GM23248 (cell line): ENCODE measurements around the gene PNPLA1. TPM values are rescaled to one million over a fixed set of nuclear protein-coding genes. Genes with fewer than 3 reads are reported as not detected.
"Not testable (repeated sequence)": the region's sequence is repeated elsewhere in the genome, so short reads cannot be mapped to it uniquely, and the experiment has no call there.

Experiments
- DNase-seq: peaks from one replicate; pipeline ENCODE4 v3.0.0-alpha.2; 2015
- H2AFZ ChIP-seq: fragments of 200-600 bp; sonication (generic); 2 replicates; pipeline ENCODE4 v1.6.1; 2016; ENCODE audit warnings: antibody characterized with exemption
- H3F3A ChIP-seq: fragments of 200-600 bp; sonication (generic); 2 replicates; pipeline ENCODE4 v1.6.1; 2016; ENCODE audit warnings: mild to moderate bottlenecking, antibody characterized with exemption, mixed run types; ENCODE audit not compliant: insufficient read depth
- H3K27ac ChIP-seq: fragments of 200-600 bp; sonication (generic); 2 replicates; pipeline ENCODE4 v1.5.1; 2016; ENCODE audit warnings: mild to moderate bottlenecking
- H3K27me3 ChIP-seq: fragments of 200-600 bp; sonication (generic); replicated peaks from 2 replicates; pipeline ENCODE4 v1.6.1; 2016; ENCODE audit warnings: mild to moderate bottlenecking; ENCODE audit not compliant: insufficient read depth
- H3K36me3 ChIP-seq: fragments of 200-600 bp; sonication (generic); 2 replicates; pipeline ENCODE4 v1.6.1; 2016; ENCODE audit warnings: low read depth, mild to moderate bottlenecking
- H3K4me1 ChIP-seq: fragments of 200-600 bp; sonication (generic); 2 replicates; pipeline ENCODE4 v1.6.1; 2016; ENCODE audit warnings: mild to moderate bottlenecking; ENCODE audit not compliant: insufficient read depth
- H3K4me2 ChIP-seq: fragments of 200-600 bp; sonication (generic); one replicate; pipeline ENCODE4 v1.6.1; 2016; ENCODE audit warnings: mild to moderate bottlenecking; ENCODE audit not compliant: unreplicated experiment
- H3K4me3 ChIP-seq: fragments of 200-600 bp; sonication (generic); 2 replicates; pipeline ENCODE4 v1.5.1; 2016; ENCODE audit warnings: mild to moderate bottlenecking
- H3K79me2 ChIP-seq: fragments of 200-600 bp; sonication (generic); 2 replicates; pipeline ENCODE4 v1.6.1; 2016; ENCODE audit warnings: mild to moderate bottlenecking; ENCODE audit not compliant: insufficient read depth
- H3K9ac ChIP-seq: fragments of 200-600 bp; sonication (generic); 2 replicates; pipeline ENCODE4 v1.6.1; 2016; ENCODE audit warnings: mild to moderate bottlenecking
- H3K9me2 ChIP-seq: fragments of 200-600 bp; sonication (generic); 2 replicates; pipeline ENCODE4 v1.6.1; 2016; ENCODE audit warnings: mixed run types, mild to moderate bottlenecking, moderate library complexity; ENCODE audit not compliant: insufficient read depth
- H3K9me3 ChIP-seq: fragments of 200-600 bp; sonication (generic); one replicate; pipeline ENCODE4 v1.6.1; 2017; ENCODE audit warnings: low read depth
- H4K20me1 ChIP-seq: fragments of 200-600 bp; sonication (generic); 2 replicates; pipeline ENCODE4 v1.6.0; 2016; ENCODE audit not compliant: insufficient read depth
- EZH2 ChIP-seq: fragments of 200-600 bp; sonication (generic); IDR thresholded peaks from 2 replicates; pipeline ENCODE4 v1.6.1; 2018; ENCODE audit warnings: antibody characterized with exemption, mild to moderate bottlenecking; ENCODE audit not compliant: insufficient read depth, poor library complexity, severe bottlenecking
- EZH2phosphoT487 ChIP-seq: fragments of 200-600 bp; sonication (generic); IDR thresholded peaks from 2 replicates; pipeline ENCODE4 v1.6.1; 2018; ENCODE audit warnings: antibody characterized with exemption, moderate library complexity, mild to moderate bottlenecking, low read depth; ENCODE audit not compliant: insufficient read depth
- WGBS, 2 experiments: methylation state at CpG; one replicate each; pipeline ENCODE4 v1.1.6; 2015 to 2017; ENCODE audit warnings: low lambda C conversion rate in 2 of 2, low coverage in 1 of 2; ENCODE audit errors: missing lambda C conversion rate in 2 of 2; 5-methylcytosine and 5-hydroxymethylcytosine counted together
- in situ Hi-C: fragments of 300-500 bp; cut with MboI; formaldehyde crosslinking; loops from 2 replicates; pipeline ENCODE4 v1.15.0; 2020
- polyA plus RNA-seq: library from polyadenylated mRNA; unstranded; fragments of >200 nt; fragmentation: Nextera tagmentation; extraction: Ambion mirVana; gene quantifications from 2 replicates; pipeline ENCODE4 v1.2.1, GENCODE V29; 2016
- total RNA-seq: library from RNA; depleted of rRNA; stranded (reverse); fragments of >200 nt; shearing (Covaris generic); gene quantifications from 2 replicates; pipeline ENCODE4 v1.2.3, GENCODE V29; 2014

The PNPLA1 gene
- total and polyA plus RNA-seq, 2 experiments from 2014 or later: not detected

DNA sequence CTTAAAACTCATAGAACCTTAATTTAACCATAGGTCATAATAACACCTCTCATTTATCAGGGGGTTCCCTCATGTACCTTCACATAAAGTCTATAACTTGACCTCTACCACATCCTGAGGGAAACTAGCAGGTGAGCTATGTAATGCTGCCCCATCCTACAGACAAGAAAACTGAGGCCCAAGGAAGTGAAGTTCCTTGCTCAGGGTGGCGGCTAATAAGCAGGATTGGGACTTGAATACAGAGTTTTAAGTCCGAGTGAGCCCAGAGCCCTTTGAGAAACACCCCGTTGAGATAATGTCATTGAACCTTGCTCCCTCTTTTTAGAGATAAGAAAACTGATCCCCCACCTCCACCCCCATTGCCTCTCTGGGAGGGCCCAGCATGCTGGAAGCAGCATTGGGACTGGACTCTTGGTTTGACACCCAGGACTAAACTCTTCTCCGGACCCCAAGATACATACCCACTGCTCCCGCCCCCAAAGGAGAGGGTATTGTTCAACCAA, 66.4 kb downstream of the PNPLA1 start:
- no peaks in the 10 kb centered on the region for H3F3A ChIP-seq
- no peaks in the 10 kb centered on the region for H3K9me3 ChIP-seq
- no peaks in the 10 kb centered on the region for H3K4me1 ChIP-seq
- H3K9ac ChIP-seq: no peak overlapping the region
- H3K27ac ChIP-seq: no peak overlapping the region
- no peaks in the 10 kb centered on the region for H3K36me3 ChIP-seq
- TF ChIP-seq EZH2: no peak
- no peak for TF ChIP-seq EZH2phosphoT487
- H4K20me1 ChIP-seq: no peaks in the 10 kb centered on the region
- H3K79me2 ChIP-seq: no peaks in the 10 kb centered on the region
- peaks cover 52% of the 10 kb centered on the region for H3K27me3 ChIP-seq
- WGBS, 2 experiments: 55 to 63% methylated on average over 5 of the region's 5 CpGs
- no peaks in the 10 kb centered on the region for H3K9me2 ChIP-seq
- in situ Hi-C loops: no loop called here
- H2AFZ ChIP-seq: no peak overlapping the region
- H3K4me3 ChIP-seq: no peak overlapping the region
- no peak for DNase-seq
- no peak overlapping the region for H3K4me2 ChIP-seq

- Histone ChIP-seq H3K79me2 (no peaks in the 10 kb centered on the region), H3K4me3 (no peak within 1 kb of the TSS), H3K4me1 (no peaks in the 10 kb centered on the region), H3K4me2 (no peak within 1 kb of the TSS), H3K27ac (no peak within 1 kb of the TSS), H3K9me2 (no peaks in the 10 kb centered on the region), H4K20me1 (no peaks in the 10 kb centered on the region), H3K36me3 (no peaks in the 10 kb centered on the region), H2AFZ (no peak within 1 kb of the TSS), H3F3A (no peaks in the 10 kb centered on the region), H3K9me3 (no peaks in the 10 kb centered on the region), H3K9ac (no peak within 1 kb of the TSS), H3K27me3 (peaks cover 50% of the 10 kb centered on the region)
- in situ Hi-C loops: no loop called here
- TF ChIP-seq EZH2: no peak
- no peak for TF ChIP-seq EZH2phosphoT487
- 34 to 44% methylated on average over 3 of the region's 3 CpGs for WGBS, 2 experiments
- DNase-seq: no peak
Measured at GRCh38 chr6:36336779-36337241, 67.0 kb downstream of the PNPLA1 start, which contains the start of gene BNIP5. Gene BNIP5, minus strand, starts transcription at chr6:36336888. Its CDS starts 6,198 bp downstream, at chr6:36330690.

DNA sequence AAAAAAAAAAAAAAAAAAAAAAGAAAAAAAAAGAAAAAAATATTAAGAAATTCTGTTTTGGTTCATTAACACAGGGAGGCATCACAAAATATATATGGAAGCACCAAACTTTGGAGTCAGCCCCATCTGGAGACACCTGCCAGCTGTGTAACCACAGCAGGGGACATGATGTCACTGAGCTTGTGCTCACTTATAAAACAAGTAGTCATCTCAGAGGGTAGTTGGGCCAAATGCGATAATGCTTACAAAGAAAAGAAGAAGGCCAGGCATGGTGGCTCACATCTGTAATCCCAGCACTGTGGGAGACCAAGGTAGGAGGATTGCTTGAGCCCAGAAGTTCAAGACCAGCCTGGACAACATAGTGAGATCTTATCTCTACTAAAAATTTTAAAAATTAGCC, 68.0 kb downstream of the PNPLA1 start:
- Histone ChIP-seq H3K36me3 (no peaks in the 10 kb centered on the region), H3F3A (no peaks in the 10 kb centered on the region), H2AFZ (no peak overlapping the region), H3K4me1 (no peaks in the 10 kb centered on the region), H3K27me3 (peaks cover 41% of the 10 kb centered on the region), H3K27ac (no peak overlapping the region), H3K9ac (no peak overlapping the region), H3K9me3 (no peaks in the 10 kb centered on the region), H3K79me2 (no peaks in the 10 kb centered on the region), H3K4me2 (no peak overlapping the region), H3K4me3 (no peak overlapping the region), H4K20me1 (no peaks in the 10 kb centered on the region), H3K9me2 (no peaks in the 10 kb centered on the region)
- TF ChIP-seq EZH2 (no peak), EZH2phosphoT487 (no peak)
- DNase-seq: no peak
- in situ Hi-C loops: no loop called here
- WGBS, 2 experiments: 43 to 59% methylated on average over 1 of the region's 1 CpG

- H3K9me2 ChIP-seq, H3K9me3 ChIP-seq, H3K9ac ChIP-seq, H3K4me1 ChIP-seq, H3F3A ChIP-seq, DNase-seq, H3K4me3 ChIP-seq, H3K4me2 ChIP-seq, H2AFZ ChIP-seq, H3K36me3 ChIP-seq, in situ Hi-C loops, H3K27ac ChIP-seq, H3K79me2 ChIP-seq, H4K20me1 ChIP-seq: not testable (repeated sequence)
- peaks cover 37% of the 10 kb centered on the region for H3K27me3 ChIP-seq
- 88 to 89% methylated on average over 1 of the region's 1 CpG for WGBS, 2 experiments
Measured at GRCh38 chr6:36338223-36338622, 68.4 kb downstream of the PNPLA1 start.

DNA sequence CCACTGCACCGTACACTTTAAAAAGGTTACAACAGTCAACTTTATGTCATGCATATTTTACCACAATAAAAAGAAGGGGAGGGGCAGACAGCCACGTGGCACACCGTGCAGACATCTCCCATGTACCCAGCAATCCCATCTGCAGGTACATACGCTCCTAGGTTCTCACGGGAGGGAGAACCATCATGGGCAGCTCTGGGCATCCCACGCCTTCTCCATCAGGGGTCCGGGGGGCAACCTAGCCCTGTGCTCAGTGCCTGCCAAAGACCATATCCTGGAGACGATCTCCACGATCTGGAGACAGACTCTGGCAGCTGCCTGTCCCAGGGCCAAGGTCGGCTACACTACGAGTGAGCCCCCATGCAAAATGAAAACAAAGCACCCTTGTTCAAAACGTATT, 69.3 kb downstream of the PNPLA1 start:
- H3K9ac ChIP-seq: no peak overlapping the region
- H3K9me2 ChIP-seq: no peaks in the 10 kb centered on the region
- H3K4me1 ChIP-seq: no peaks in the 10 kb centered on the region
- no peak for TF ChIP-seq EZH2
- TF ChIP-seq EZH2phosphoT487: no peak
- in situ Hi-C loops: no loop called here
- no peak overlapping the region for H3K27ac ChIP-seq
- H3K4me3 ChIP-seq: no peak overlapping the region
- H3K4me2 ChIP-seq: no peak overlapping the region
- peaks cover 28% of the 10 kb centered on the region for H3K27me3 ChIP-seq
- no peaks in the 10 kb centered on the region for H3K79me2 ChIP-seq
- no peaks in the 10 kb centered on the region for H3K36me3 ChIP-seq
- WGBS, 2 experiments: 75 to 80% methylated on average over 12 of the region's 12 CpGs
- no peak overlapping the region for H2AFZ ChIP-seq
- no peaks in the 10 kb centered on the region for H3K9me3 ChIP-seq
- DNase-seq: no peak
- H3F3A ChIP-seq: no peaks in the 10 kb centered on the region
- no peaks in the 10 kb centered on the region for H4K20me1 ChIP-seq
